H1 (cell line): Measurements from ENCODE around the gene ANKRD26. TPM values are rescaled to one million over a fixed set of nuclear protein-coding genes. Genes with fewer than 3 reads are reported as not detected.

ENCODE experiments used
- CTCF ChIA-PET: fragments of 300-600 bp; sonication (Branson Sonifier 250); formaldehyde crosslinking; loops from one replicate; lab custom pipeline; 2021; ENCODE audit not compliant: partially characterized antibody; lab: Charles Lee
- POLR2A ChIA-PET: fragments of 300-600 bp; sonication (Branson Sonifier 250); formaldehyde crosslinking; loops from one replicate; lab custom pipeline; 2021; ENCODE audit warnings: inconsistent platforms; ENCODE audit not compliant: partially characterized antibody; lab: Charles Lee
- DNase-seq, 2 experiments: peaks; one replicate each; pipeline versions ENCODE4 v3.0.0 to v3.0.0-alpha.2; 2010 to 2022; ENCODE audit warnings: low spot score in 2 of 2, low read depth in 1 of 2, mixed read lengths in 1 of 2
- FAIRE-seq: peaks from 2 replicates; lab custom pipeline; 2011; peaks lifted over from hg19 to GRCh38; lab: Jason Lieb, UNC
- H2AFZ ChIP-seq: 2 replicates; pipeline ENCODE4 v1.8.1; 2012; ENCODE audit warnings: low read length, inconsistent platforms
- H2AK5ac ChIP-seq: 2 replicates; pipeline ENCODE4 v1.6.1; 2013; ENCODE audit warnings: low read depth, low read length
- H2BK120ac ChIP-seq: replicated peaks from 2 replicates; pipeline ENCODE3; 2013; ENCODE audit warnings: low read depth, low read length, inconsistent platforms
- H2BK12ac ChIP-seq: 2 replicates; pipeline ENCODE4 v1.6.1; 2013; ENCODE audit warnings: low read depth, low read length
- H2BK15ac ChIP-seq: 2 replicates; pipeline ENCODE4 v1.6.1; 2013; ENCODE audit warnings: low read length
- H2BK20ac ChIP-seq: 2 replicates; pipeline ENCODE4 v1.6.1; 2013; ENCODE audit warnings: low read length
- H2BK5ac ChIP-seq: 2 replicates; pipeline ENCODE4 v1.6.1; 2013; ENCODE audit warnings: low read depth, low read length
- H3K14ac ChIP-seq: 2 replicates; pipeline ENCODE4 v1.6.1; 2013; ENCODE audit warnings: inconsistent platforms; ENCODE audit not compliant: insufficient read length
- H3K18ac ChIP-seq: 2 replicates; pipeline ENCODE4 v1.6.1; 2013; ENCODE audit warnings: low read length; ENCODE audit errors: extremely low read depth
- H3K23ac ChIP-seq: 2 replicates; pipeline ENCODE4 v1.6.1; 2013; ENCODE audit warnings: inconsistent platforms; ENCODE audit not compliant: insufficient read length
- H3K23me2 ChIP-seq: 2 replicates; pipeline ENCODE4 v1.6.1; 2013; ENCODE audit warnings: low read depth, low read length
- H3K27ac ChIP-seq: 2 replicates; pipeline ENCODE4 v1.6.1; 2011; ENCODE audit warnings: low read depth, low read length, inconsistent platforms
- H3K27me3 ChIP-seq, 4 experiments: replicated peaks in 1 of 4; 1 replicate in 1 of 4; 2 replicates in 3 of 4; pipeline versions ENCODE4 v1.6.1 to v1.8.1; 2011 to 2013; ENCODE audit warnings: low read length in 3 of 4, mild to moderate bottlenecking in 3 of 4, inconsistent platforms in 2 of 4, mixed read lengths in 2 of 4, moderate library complexity in 1 of 4; ENCODE audit not compliant: control insufficient read depth in 3 of 4, insufficient read depth in 3 of 4; ENCODE audit errors: extremely low read depth in 1 of 4
- H3K36me3 ChIP-seq, 4 experiments: 2 replicates each; pipeline versions ENCODE4 v1.6.1 to v1.8.1; 2011 to 2013; ENCODE audit warnings: mild to moderate bottlenecking in 4 of 4, low read length in 3 of 4, moderate library complexity in 2 of 4, control low read depth in 1 of 4, inconsistent platforms in 1 of 4; ENCODE audit not compliant: insufficient read depth in 4 of 4, control insufficient read depth in 2 of 4
- H3K4ac ChIP-seq: replicated peaks from 2 replicates; pipeline ENCODE3; 2013; ENCODE audit warnings: low read length, low read depth, mixed read lengths, inconsistent platforms; ENCODE audit not compliant: insufficient read length
- H3K4me1 ChIP-seq, 4 experiments: replicated peaks in 1 of 4; 1 replicate in 1 of 4; 2 replicates in 3 of 4; pipeline versions ENCODE4 v1.6.1 to v1.8.1; 2011 to 2013; ENCODE audit warnings: low read length in 3 of 4, inconsistent platforms in 2 of 4, mixed read lengths in 1 of 4; ENCODE audit not compliant: insufficient read depth in 4 of 4, control insufficient read depth in 3 of 4
- H3K4me2 ChIP-seq, 2 experiments: 2 replicates each; pipeline versions ENCODE4 v1.6.1 to v1.8.1; 2011 to 2013; ENCODE audit warnings: low read depth in 2 of 2, low read length in 2 of 2, control low read depth in 1 of 2, inconsistent platforms in 1 of 2, mild to moderate bottlenecking in 1 of 2; ENCODE audit not compliant: insufficient read depth in 1 of 2
- H3K4me3 ChIP-seq, 4 experiments: fragments of 200-600, 300-600 bp in 1 of 4; sonication (generic), shearing (Covaris generic), sonication (Bioruptor Twin) in 1 of 4; 2 replicates each; pipeline versions ENCODE4 v1.5.1 to v1.8.1; 2011 to 2016; ENCODE audit warnings: low read length in 4 of 4, low read depth in 3 of 4, control low read depth in 2 of 4, inconsistent platforms in 2 of 4, mild to moderate bottlenecking in 2 of 4, mixed read lengths in 1 of 4, moderate library complexity in 1 of 4; ENCODE audit not compliant: insufficient read depth in 2 of 4; ENCODE audit errors: extremely low read depth in 1 of 4
- H3K56ac ChIP-seq: replicated peaks from 2 replicates; pipeline ENCODE3; 2013; ENCODE audit warnings: low read depth, mild to moderate bottlenecking, mixed read lengths, low read length, inconsistent platforms; ENCODE audit not compliant: insufficient read length
- H3K79me1 ChIP-seq: 2 replicates; pipeline ENCODE4 v1.6.1; 2013; ENCODE audit warnings: low read depth, low read length, control low read depth
- H3K79me2 ChIP-seq, 2 experiments: 2 replicates each; pipeline versions ENCODE4 v1.6.1 to v1.8.1; 2012 to 2013; ENCODE audit warnings: low read length in 2 of 2, mild to moderate bottlenecking in 2 of 2, inconsistent platforms in 1 of 2; ENCODE audit not compliant: insufficient read depth in 2 of 2, control insufficient read depth in 1 of 2
- H3K9ac ChIP-seq, 4 experiments: replicated peaks in 1 of 4; 1 replicate in 1 of 4; 2 replicates in 3 of 4; pipeline versions ENCODE4 v1.6.1 to v1.8.1; 2011 to 2013; ENCODE audit warnings: low read depth in 3 of 4, low read length in 3 of 4, control low read depth in 2 of 4, mild to moderate bottlenecking in 2 of 4, moderate library complexity in 2 of 4, inconsistent platforms in 1 of 4; ENCODE audit errors: extremely low read depth in 1 of 4
- H3K9me3 ChIP-seq, 2 experiments: 2 replicates each; pipeline versions ENCODE4 v1.6.1 to v1.8.1; 2012 to 2013; ENCODE audit warnings: mild to moderate bottlenecking in 2 of 2, moderate library complexity in 2 of 2, control low read depth in 1 of 2, inconsistent platforms in 1 of 2, low read depth in 1 of 2, low read length in 1 of 2, mixed read lengths in 1 of 2; ENCODE audit not compliant: insufficient read depth in 2 of 2
- H4K20me1 ChIP-seq, 2 experiments: replicated peaks in 1 of 2; 2 replicates each; pipeline versions ENCODE3 to v1.8.1; 2011 to 2013; ENCODE audit warnings: inconsistent platforms in 2 of 2, low read length in 2 of 2, mild to moderate bottlenecking in 1 of 2; ENCODE audit not compliant: insufficient read depth in 2 of 2, control insufficient read depth in 1 of 2
- H4K5ac ChIP-seq: 2 replicates; pipeline ENCODE4 v1.6.1; 2013; ENCODE audit warnings: low read length, low read depth, mixed read lengths, inconsistent platforms; ENCODE audit not compliant: insufficient read length
- H4K8ac ChIP-seq: 2 replicates; pipeline ENCODE4 v1.8.0; 2013; ENCODE audit warnings: mild to moderate bottlenecking, moderate library complexity, low read length, inconsistent platforms; ENCODE audit not compliant: insufficient read depth; ENCODE audit errors: extremely low read depth
- H4K91ac ChIP-seq: replicated peaks from 2 replicates; pipeline ENCODE3; 2013; ENCODE audit warnings: low read length, mixed read lengths, inconsistent platforms; ENCODE audit not compliant: insufficient read length
- EGR1 ChIP-seq: IDR thresholded peaks from 2 replicates; pipeline ENCODE4 v1.6.1; 2011; ENCODE audit warnings: low read depth, low read length, borderline replicate concordance
- EP300 ChIP-seq, 2 experiments: IDR thresholded peaks; 1 replicate in 1 of 2; 2 replicates in 1 of 2; pipeline ENCODE4 v1.6.1; 2011 to 2012; ENCODE audit warnings: low read depth in 2 of 2, low read length in 2 of 2, mild to moderate bottlenecking in 2 of 2, borderline replicate concordance in 1 of 2, inconsistent platforms in 1 of 2, moderate library complexity in 1 of 2
- POU5F1 ChIP-seq: IDR thresholded peaks from 2 replicates; pipeline ENCODE4 v1.6.1; 2011; ENCODE audit warnings: low read depth, mild to moderate bottlenecking, low read length, moderate library complexity
- RBBP5 ChIP-seq: IDR thresholded peaks from 2 replicates; pipeline ENCODE4 v1.7.1; 2012; ENCODE audit warnings: low read depth, mild to moderate bottlenecking, inconsistent platforms, low read length, moderate library complexity, borderline replicate concordance
- SAP30 ChIP-seq: fragments of 300-600 bp; sonication (generic); IDR thresholded peaks from 2 replicates; pipeline ENCODE4 v1.7.1; 2012; ENCODE audit warnings: low read length, moderate library complexity, mild to moderate bottlenecking, inconsistent platforms; ENCODE audit not compliant: insufficient read depth, insufficient replicate concordance
- SIRT6 ChIP-seq: IDR thresholded peaks from one replicate; pipeline ENCODE4 v1.7.1; 2012; ENCODE audit warnings: low read length, inconsistent platforms
- SUZ12 ChIP-seq: fragments of 200-600 bp; sonication (generic); IDR thresholded peaks from 2 replicates; pipeline ENCODE4 v1.6.1; 2012; ENCODE audit warnings: mild to moderate bottlenecking, inconsistent platforms, low read length, moderate library complexity, mixed read lengths
- TAF1 ChIP-seq: IDR thresholded peaks from 2 replicates; pipeline ENCODE4 v1.6.1; 2011; ENCODE audit warnings: mild to moderate bottlenecking, low read depth, low read length
- TAF7 ChIP-seq: optimal IDR thresholded peaks from 2 replicates; pipeline ENCODE3; 2011; ENCODE audit warnings: low read depth, mild to moderate bottlenecking, inconsistent platforms, low read length, moderate library complexity, borderline replicate concordance
- ZNF274 ChIP-seq: IDR thresholded peaks from 2 replicates; pipeline ENCODE4 v1.7.0; 2012; ENCODE audit warnings: low read length, borderline replicate concordance; ENCODE audit errors: extremely low read depth
- WGBS, 2 experiments: shearing (Covaris generic) in 1 of 2; methylation state at CpG; one replicate each; pipeline versions ENCODE4 v1.1.6 to v1.1.7; 2013 to 2015; ENCODE audit warnings: low lambda C conversion rate in 2 of 2, mixed read lengths in 2 of 2, inconsistent platforms in 1 of 2, low coverage in 1 of 2, missing lambda C conversion rate in 1 of 2; ENCODE audit not compliant: insufficient replicate concordance in 2 of 2, insufficient coverage in 1 of 2, insufficient read length in 1 of 2; ENCODE audit errors: extremely low coverage in 1 of 2, missing lambda C conversion rate in 1 of 2; 5-methylcytosine and 5-hydroxymethylcytosine counted together
- polyA plus RNA-seq, 7 experiments: library from polyadenylated mRNA; depleted of rRNA in 3 of 7; stranded (reverse) in 5 of 7; unstranded in 2 of 7; fragments of >200 nt in 5 of 7; fragments of 200-250 nt in 2 of 7; gene quantifications; 1 replicate in 5 of 7; 2 replicates in 1 of 7; 4 replicates in 1 of 7; pipeline versions ENCODE4 v1.2.1 to v1.2.3, GENCODE V29; 2011 to 2013; ENCODE audit warnings: missing spikeins in 2 of 7, mixed read lengths in 2 of 7
- total RNA-seq: library from RNA; stranded (reverse); fragmentation: NEBNext Ultra II Directional; extraction: Animal tissue kit (Norgen Biotek cat#: 25700); gene quantifications from 2 replicates; pipeline ENCODE4 v1.2.1, GENCODE V29; 2021
- TF ChIP-seq, protein P1 (sequence below): IDR thresholded peaks from 2 replicates; pipeline ENCODE4 v1.6.1; 2011; ENCODE audit warnings: low read length, improper control_type of control experiment

Gene ANKRD26
- total and polyA plus RNA-seq, 2 of the 8 experiments (the other 6 are each of a cell fraction or from before 2014, with no cell fraction given): 1.3 to 8.8 TPM

GRCh38 chr10:26982058-26982457 is 118.2 kb downstream of the ANKRD26 start:
- no peak overlapping the region for H2AK5ac ChIP-seq
- no peak overlapping the region for H3K23ac ChIP-seq
- no peaks in the 10 kb centered on the region for H3K27me3 ChIP-seq
- no peak overlapping the region for H3K56ac ChIP-seq
- no peak overlapping the region for H3K9ac ChIP-seq
- no peak overlapping the region for H3K4ac ChIP-seq
- H3K4me1 ChIP-seq: no peaks in the 10 kb centered on the region
- FAIRE-seq: no peak
- DNase-seq: no peak
- H3K9me3 ChIP-seq: peaks cover 0 to 3% of the 10 kb centered on the region in 2 experiments; a peak in 1 of 4 replicates
- TF ChIP-seq TAF7 (no peak), ZNF274 (no peak), SUZ12 (no peak), POU5F1 (no peak), SIRT6 (no peak), RBBP5 (no peak), EGR1 (no peak), SAP30 (no peak), EP300 (IDR thresholded peaks at IDR 0.05; ENCODE audit: borderline replicate concordance in 1 of 2, low read depth in 2 of 2, low read length in 2 of 2) (no peak), TAF1 (no peak)
- TF ChIP-seq, protein P1, sequence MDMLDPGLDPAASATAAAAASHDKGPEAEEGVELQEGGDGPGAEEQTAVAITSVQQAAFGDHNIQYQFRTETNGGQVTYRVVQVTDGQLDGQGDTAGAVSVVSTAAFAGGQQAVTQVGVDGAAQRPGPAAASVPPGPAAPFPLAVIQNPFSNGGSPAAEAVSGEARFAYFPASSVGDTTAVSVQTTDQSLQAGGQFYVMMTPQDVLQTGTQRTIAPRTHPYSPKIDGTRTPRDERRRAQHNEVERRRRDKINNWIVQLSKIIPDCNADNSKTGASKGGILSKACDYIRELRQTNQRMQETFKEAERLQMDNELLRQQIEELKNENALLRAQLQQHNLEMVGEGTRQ: no peak
- no peak overlapping the region for H4K5ac ChIP-seq
- no peak overlapping the region for H2BK5ac ChIP-seq
- H2BK15ac ChIP-seq: no peak overlapping the region
- H3K4me2 ChIP-seq: no peak overlapping the region
- H3K27ac ChIP-seq: no peak overlapping the region
- ChIA-PET CTCF (no interaction called here), POLR2A (interaction anchor here (1.3 kb wide), 1 partner anchor 12 kb away, joined by 3 read pairs; no protein-coding TSS in a partner anchor)
- H3K79me1 ChIP-seq: no peaks in the 10 kb centered on the region
- no peak overlapping the region for H4K91ac ChIP-seq
- no peaks in the 10 kb centered on the region for H3K23me2 ChIP-seq
- H2BK120ac ChIP-seq: no peak overlapping the region
- no peak overlapping the region for H3K18ac ChIP-seq
- H3K4me3 ChIP-seq: no peak overlapping the region
- H3K14ac ChIP-seq: no peak overlapping the region
- WGBS, 2 experiments: 73% methylated on average over 1 of the region's 1 CpG; no CpG with 5 or more reads in 1 of the 2 experiments
- no peaks in the 10 kb centered on the region for H3K36me3 ChIP-seq
- H4K20me1 ChIP-seq: no peaks in the 10 kb centered on the region
- H2BK20ac ChIP-seq: no peak overlapping the region
- no peaks in the 10 kb centered on the region for H3K79me2 ChIP-seq
- H2AFZ ChIP-seq: no peak overlapping the region
- H2BK12ac ChIP-seq: no peak overlapping the region
- H4K8ac ChIP-seq: no peak overlapping the region
